Pulmonary artery endothelial cell (primary cell): ENCODE measurements around the gene LRP4. TPM values are rescaled to one million over a fixed set of nuclear protein-coding genes. Genes with fewer than 3 reads are reported as not detected.

Experiments used
- DNase-seq: peaks from one replicate; pipeline ENCODE4 v3.0.0-alpha.2; 2011; ENCODE audit warnings: low read depth, low spot score
- total RNA-seq: library from RNA; depleted of rRNA; stranded (reverse); fragments of >200 nt; gene quantifications from 2 replicates; pipeline ENCODE4 v1.2.3, GENCODE V29; 2014

LRP4 gene
- total RNA-seq, 1 donor from 2014 or later = 0.53 TPM

- DNase-seq = no peak
Measured at GRCh38 chr11:46850829-46851380, 67.4 kb downstream of the LRP4 start.

GRCh38 chr11:46849631-46850030 is 68.7 kb downstream of the LRP4 start:
- DNase-seq = no peak

GRCh38 chr11:46846510-46846830 is 71.9 kb downstream of the LRP4 start:
- no peak for DNase-seq

- peak; percentile 60 for DNase-seq
Measured at GRCh38 chr11:46845740-46846509, 72.4 kb downstream of the LRP4 start, which contains the start of gene CKAP5. Gene CKAP5 (minus strand): TSS chr11:46846280. CDS start chr11:46821231, 25,049 bp downstream.

GRCh38 chr11:46845440-46845739 is 73.0 kb downstream of the LRP4 start:
- DNase-seq = no peak

GRCh38 chr11:46840116-46840515 is 78.2 kb downstream of the LRP4 start:
- no peak for DNase-seq

- no peak for DNase-seq
Measured at GRCh38 chr11:46838501-46838900, 79.8 kb downstream of the LRP4 start.

- DNase-seq = no peak
Measured at GRCh38 chr11:46837860-46838259, 80.5 kb downstream of the LRP4 start.

GRCh38 chr11:46836870-46837269 is 81.5 kb downstream of the LRP4 start:
- no peak for DNase-seq

GRCh38 chr11:46836431-46836830 is 81.9 kb downstream of the LRP4 start:
- no peak for DNase-seq

- no peak for DNase-seq
Measured at GRCh38 chr11:46835897-46836296, 82.5 kb downstream of the LRP4 start.

GRCh38 chr11:46834821-46835220 is 83.5 kb downstream of the LRP4 start:
- DNase-seq = no peak

GRCh38 chr11:46832511-46833214 is 85.7 kb downstream of the LRP4 start:
- no peak for DNase-seq

GRCh38 chr11:46827995-46828394 is 90.4 kb downstream of the LRP4 start:
- no peak for DNase-seq

GRCh38 chr11:46826310-46827044 is 91.9 kb downstream of the LRP4 start:
- DNase-seq = no peak

- no peak for DNase-seq
Measured at GRCh38 chr11:46808799-46809431, 109.4 kb downstream of the LRP4 start.

Other genes with a start within 250 kb of the LRP4 start
- gene ARHGAP1, start 217.9 kb downstream of the LRP4 start, total RNA-seq = 18.5 and 23.1 TPM in 2 replicates
- gene ZNF408, start 217.5 kb downstream of the LRP4 start, total RNA-seq = 5.1 and 6.2 TPM in 2 replicates
- gene F2, start 199.3 kb downstream of the LRP4 start, total RNA-seq = 0.14 TPM in 1 of 2 replicates, not detected in the other
- 78.5 and 114 TPM in 2 replicates for gene CKAP5, start 72.3 kb downstream of the LRP4 start, total RNA-seq
- gene CSTPP1, start 18.2 kb upstream of the LRP4 start, total RNA-seq = 15.2 and 15.4 TPM in 2 replicates